Astrocyte of the spinal cord (primary cell): ENCODE measurements around the gene SEC14L6.
"Not testable (repeated sequence)": the region's sequence is repeated elsewhere in the genome, so short reads cannot be mapped to it uniquely, and the experiment has no call there.

Experiments used
- DNase-seq: peaks from one replicate; pipeline ENCODE4 v3.0.0; 2011; ENCODE audit warnings: low read depth, low spot score
- H3K4me3 ChIP-seq: 2 replicates; pipeline ENCODE4 v1.5.1; 2011; ENCODE audit warnings: low read depth, mild to moderate bottlenecking, low read length, moderate library complexity
- CTCF ChIP-seq: IDR thresholded peaks from 2 replicates; pipeline ENCODE4 v1.5.1; 2012; ENCODE audit warnings: low read depth, mild to moderate bottlenecking, low read length, inconsistent platforms
- in situ Hi-C: cut with HindIII; loops from 2 replicates; pipeline ENCODE4 v1.10.0; 2017; ENCODE audit warnings: low sequenced_read_pairs

SEC14L6 gene

GRCh38 chr22:30559889-30560288 is 13.3 kb upstream of the SEC14L6 start:
- H3K4me3 ChIP-seq: no peak overlapping the region
- no peak for DNase-seq
- TF ChIP-seq CTCF: no peak
- in situ Hi-C loops: no loop called here

GRCh38 chr22:30557243-30557642 is 10.7 kb upstream of the SEC14L6 start:
- no peak for DNase-seq
- no peak overlapping the region for H3K4me3 ChIP-seq
- in situ Hi-C loops: no loop called here
- TF ChIP-seq CTCF: no peak

- in situ Hi-C loops: no loop called here
- H3K4me3 ChIP-seq: no peak overlapping the region
These were observed 9.8 kb upstream of the SEC14L6 start for GRCh38 chr22:30556388-30556787.

GRCh38 chr22:30555282-30556210 is 9.0 kb upstream of the SEC14L6 start:
- no peak for DNase-seq
- no peak overlapping the region for H3K4me3 ChIP-seq
- no peak for TF ChIP-seq CTCF
- in situ Hi-C loops: no loop called here

More at GRCh38 chr22:30556388-30556787, 9.8 kb upstream of the SEC14L6 start:
- TF ChIP-seq CTCF: no peak
- no peak for DNase-seq

GRCh38 chr22:30553971-30554370 is 7.4 kb upstream of the SEC14L6 start:
- no peak overlapping the region for H3K4me3 ChIP-seq
- no peak for DNase-seq
- TF ChIP-seq CTCF: no peak
- in situ Hi-C loops: no loop called here

GRCh38 chr22:30552719-30553118 is 6.2 kb upstream of the SEC14L6 start:
- H3K4me3 ChIP-seq: no peak overlapping the region
- no peak for TF ChIP-seq CTCF
- in situ Hi-C loops: no loop called here
- no peak for DNase-seq

GRCh38 chr22:30551813-30552212 is 5.3 kb upstream of the SEC14L6 start:
- DNase-seq, H3K4me3 ChIP-seq, in situ Hi-C loops: not testable (repeated sequence)
